Smooth muscle cell (in vitro differentiated cells): ENCODE results near the gene MEIS2. TPM values are rescaled to one million over a fixed set of nuclear protein-coding genes. Genes with fewer than 3 reads are reported as not detected.

Source experiments
- DNase-seq: peaks from one replicate; lab custom pipeline; 2025; ENCODE audit not compliant: unreplicated experiment; lab: John Stamatoyannopoulos, UW
- H2AFZ ChIP-seq: fragments of 200-600 bp; sonication (generic); 2 replicates; pipeline ENCODE4 v1.6.0; 2016; ENCODE audit warnings: antibody characterized with exemption, low read depth, mild to moderate bottlenecking
- H3F3A ChIP-seq: fragments of 200-600 bp; sonication (generic); 2 replicates; pipeline ENCODE4 v1.6.0; 2017; ENCODE audit warnings: antibody characterized with exemption, low read depth
- H3K27ac ChIP-seq: fragments of 200-600 bp; sonication (generic); 2 replicates; pipeline ENCODE4 v1.5.1; 2016; ENCODE audit warnings: low read depth, mild to moderate bottlenecking
- H3K27me3 ChIP-seq: fragments of 200-600 bp; sonication (generic); 2 replicates; pipeline ENCODE4 v1.6.1; 2016; ENCODE audit warnings: low read depth, mild to moderate bottlenecking
- H3K36me3 ChIP-seq: fragments of 200-600 bp; sonication (generic); 2 replicates; pipeline ENCODE4 v1.5.1; 2016; ENCODE audit warnings: low read depth
- H3K4me1 ChIP-seq: fragments of 200-600 bp; sonication (generic); 2 replicates; pipeline ENCODE4 v1.5.1; 2016; ENCODE audit warnings: low read depth
- H3K4me2 ChIP-seq: fragments of 200-600 bp; sonication (generic); 2 replicates; pipeline ENCODE4 v1.6.0; 2016; ENCODE audit warnings: mild to moderate bottlenecking
- H3K4me3 ChIP-seq: fragments of 200-600 bp; sonication (generic); 2 replicates; pipeline ENCODE4 v1.5.1; 2016; ENCODE audit warnings: mild to moderate bottlenecking
- H3K79me2 ChIP-seq: fragments of 200-600 bp; sonication (generic); 2 replicates; pipeline ENCODE4 v1.6.0; 2016; ENCODE audit warnings: low read depth, mild to moderate bottlenecking
- H3K9ac ChIP-seq: fragments of 200-600 bp; sonication (generic); 2 replicates; pipeline ENCODE4 v1.6.0; 2016; ENCODE audit warnings: low read depth
- H3K9me3 ChIP-seq: fragments of 200-600 bp; sonication (generic); replicated peaks from 2 replicates; pipeline ENCODE4 v1.5.1; 2016; ENCODE audit warnings: low read depth
- H4K20me1 ChIP-seq: fragments of 200-600 bp; sonication (generic); 2 replicates; pipeline ENCODE4 v1.6.0; 2016; ENCODE audit warnings: low read depth
- CTCF ChIP-seq: fragments of 200-600 bp; sonication (generic); IDR thresholded peaks from 2 replicates; pipeline ENCODE4 v1.5.1; 2017; ENCODE audit warnings: borderline replicate concordance, mild to moderate bottlenecking, antibody characterized with exemption; ENCODE audit not compliant: insufficient read depth, poor library complexity, severe bottlenecking
- WGBS: methylation state at CpG from one replicate; pipeline ENCODE4 v1.1.7; 2016; ENCODE audit warnings: low lambda C conversion rate; 5-methylcytosine and 5-hydroxymethylcytosine counted together
- polyA plus RNA-seq: library from polyadenylated mRNA; unstranded; fragments of >200 nt; fragmentation: Nextera tagmentation; extraction: Ambion mirVana; gene quantifications from 2 replicates; pipeline ENCODE4 v1.2.1, GENCODE V29; 2016
- total RNA-seq: library from RNA; depleted of rRNA; stranded (reverse); fragments of >200 nt; gene quantifications from 2 replicates; pipeline ENCODE4 v1.2.3, GENCODE V29; 2014

The MEIS2 gene
- total and polyA plus RNA-seq, 2 experiments from 2014 or later = 13.0 to 33.4 TPM

- H3K79me2 ChIP-seq = peaks cover 8% of the 10 kb centered on the region
- no peak overlapping the region for H2AFZ ChIP-seq
- 73% methylated on average over 4 of the region's 4 CpGs for whole genome bisulfite sequencing
These were observed 95.9 kb downstream of the MEIS2 start for GRCh38 chr15:37004373-37004869.

GRCh38 chr15:37002041-37002672 is 98.2 kb downstream of the MEIS2 start:
- Histone ChIP-seq H3K4me1 (peaks cover 11% of the 10 kb centered on the region), H3K9me3 (no peaks in the 10 kb centered on the region), H3K36me3 (no peaks in the 10 kb centered on the region), H3K27ac (no peak overlapping the region), H3K27me3 (no peaks in the 10 kb centered on the region), H3K9ac (no peak overlapping the region), H3F3A (no peaks in the 10 kb centered on the region), H3K79me2 (no peaks in the 10 kb centered on the region), H3K4me3 (no peak overlapping the region), H3K4me2 (no peak overlapping the region), H4K20me1 (no peaks in the 10 kb centered on the region), H2AFZ (no peak overlapping the region)
- DNase-seq = no peak
- WGBS = 69% methylated on average over 4 of the region's 4 CpGs
- no peak for TF ChIP-seq CTCF

More at GRCh38 chr15:37004373-37004869, 95.9 kb downstream of the MEIS2 start:
- H3K4me2 ChIP-seq = no peak overlapping the region
- no peak for DNase-seq
- H3K27me3 ChIP-seq = no peaks in the 10 kb centered on the region
- no peak for TF ChIP-seq CTCF
- peaks cover 11% of the 10 kb centered on the region for H3K4me1 ChIP-seq
- H3K27ac ChIP-seq = no peak overlapping the region
- H3K36me3 ChIP-seq = no peaks in the 10 kb centered on the region
- no peaks in the 10 kb centered on the region for H3F3A ChIP-seq
- H3K9me3 ChIP-seq = no peaks in the 10 kb centered on the region
- H3K4me3 ChIP-seq = no peak overlapping the region
- no peak overlapping the region for H3K9ac ChIP-seq
- H4K20me1 ChIP-seq = no peaks in the 10 kb centered on the region

GRCh38 chr15:37001417-37001816 is 98.9 kb downstream of the MEIS2 start:
- no peaks in the 10 kb centered on the region for H3K36me3 ChIP-seq
- no peak overlapping the region for H3K4me2 ChIP-seq
- H3K4me1 ChIP-seq = peaks cover 11% of the 10 kb centered on the region
- no peak for TF ChIP-seq CTCF
- no peaks in the 10 kb centered on the region for H3K27me3 ChIP-seq
- no peak overlapping the region for H2AFZ ChIP-seq
- no peaks in the 10 kb centered on the region for H3K79me2 ChIP-seq
- H3K4me3 ChIP-seq = no peak overlapping the region
- H3F3A ChIP-seq = no peaks in the 10 kb centered on the region
- no peak overlapping the region for H3K27ac ChIP-seq
- H3K9ac ChIP-seq = no peak overlapping the region
- H4K20me1 ChIP-seq = no peaks in the 10 kb centered on the region
- H3K9me3 ChIP-seq = no peaks in the 10 kb centered on the region
- DNase-seq = no peak

DNA sequence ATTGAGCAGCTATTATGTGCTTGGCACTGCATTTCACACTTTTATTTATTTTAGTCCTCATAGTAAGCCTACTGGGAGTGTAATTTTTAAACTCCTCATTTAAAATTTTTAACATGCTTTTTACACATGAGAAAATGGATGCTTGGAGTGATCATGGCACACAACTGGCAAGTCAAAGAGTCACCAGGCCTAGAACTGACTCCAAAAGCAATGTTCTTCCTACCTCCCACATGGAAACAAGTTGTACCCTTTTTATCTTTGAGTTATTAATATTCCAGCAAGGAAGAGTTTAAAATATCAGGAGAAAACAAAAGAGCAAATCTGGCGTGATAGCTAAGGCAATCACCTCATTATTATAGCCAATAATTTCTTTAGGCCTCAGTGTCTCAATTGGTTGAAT is 100.6 kb downstream of the MEIS2 start:
- Histone ChIP-seq H4K20me1 (no peaks in the 10 kb centered on the region), H3K4me1 (peaks cover 11% of the 10 kb centered on the region), H3K79me2 (no peaks in the 10 kb centered on the region), H3K36me3 (no peaks in the 10 kb centered on the region), H2AFZ (no peak overlapping the region), H3K9me3 (no peaks in the 10 kb centered on the region), H3K4me3 (no peak overlapping the region), H3K4me2 (no peak overlapping the region), H3K9ac (no peak overlapping the region), H3F3A (no peaks in the 10 kb centered on the region), H3K27me3 (no peaks in the 10 kb centered on the region), H3K27ac (no peak overlapping the region)
- TF ChIP-seq CTCF = no peak
- no peak for DNase-seq
- 100% methylated on average over 1 of the region's 1 CpG for WGBS
